ENCODE data around the gene ASAP3. TPM values are rescaled to one million over a fixed set of nuclear protein-coding genes. Genes with fewer than 3 reads are reported as not detected.

ASAP3 gene
- total and polyA plus RNA-seq, 9 of the 15 experiments (the other 6 are each of a cell fraction or from before 2014, with no cell fraction given), result 1.7 to 31.2 (median 17.4) TPM

DNA sequence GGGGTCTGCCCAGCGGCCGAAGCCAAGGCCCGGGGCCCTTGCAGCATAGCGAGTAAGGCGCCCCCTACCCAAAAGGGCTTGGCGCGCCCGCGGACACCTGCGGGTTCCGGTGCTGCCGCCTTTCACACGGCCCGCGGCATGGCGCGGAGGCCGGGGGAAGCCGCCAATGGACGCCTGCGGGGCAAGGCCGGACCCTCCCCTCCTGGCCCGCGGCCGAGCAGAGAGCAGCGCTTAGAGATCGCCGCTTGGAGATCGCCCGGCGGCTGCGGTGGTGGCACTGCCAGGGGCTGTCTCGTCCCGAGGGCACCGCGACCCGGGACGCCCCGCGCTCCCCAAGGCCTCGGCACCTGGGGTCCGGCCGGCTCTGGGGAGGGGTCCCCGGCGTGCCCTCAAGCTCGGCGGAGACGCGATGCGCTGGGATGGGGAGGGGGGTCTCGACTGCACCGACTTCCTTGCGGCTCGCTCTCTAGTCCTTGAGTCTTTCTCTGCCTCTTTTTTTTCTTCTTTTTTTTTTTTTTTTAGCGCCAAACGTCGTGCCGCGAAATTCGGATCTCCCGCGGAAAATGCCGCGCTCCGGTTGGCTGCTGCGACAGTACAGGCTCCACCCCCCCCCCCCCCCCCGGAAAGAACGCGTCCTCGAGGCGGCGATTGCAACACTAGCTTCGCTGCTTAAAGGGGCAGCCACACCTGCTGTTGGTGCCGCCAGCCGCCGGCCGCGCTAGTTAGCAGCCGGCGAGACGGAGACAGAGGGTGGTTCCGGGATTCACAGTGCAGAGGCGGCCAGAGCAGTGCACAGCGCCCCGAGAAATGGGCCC is 47.0 kb upstream of the ASAP3 start, which contains the start of gene E2F2 (continued):
- TF ChIP-seq ARID2 (IDR thresholded peaks at IDR 0.05) (no peak), ZNF311 (CRISPR knock-in tag; IDR thresholded peaks at IDR 0.05) (no peak; the same call in 1 of the 2 replicates), GATAD2A (IDR thresholded peaks at IDR 0.05) (no peak), E2F8 (IDR thresholded peaks at IDR 0.05; ENCODE audit: low read depth, partially characterized antibody) (peak; percentile 99), KLF1 (tag; IDR thresholded peaks at IDR 0.05) (no peak), GATA2 (CRISPR knock-in tag; IDR thresholded peaks at IDR 0.05) (no peak; the same call in 1 of the 2 replicates), KDM2B (CRISPR knock-in tag; IDR thresholded peaks at IDR 0.05) (no peak), PTTG1 (tag; IDR thresholded peaks at IDR 0.05; ENCODE audit: low read depth) (no peak), ZNF12 (CRISPR knock-in tag; IDR thresholded peaks at IDR 0.05) (peak; percentile 75; the same call in 1 of the 2 replicates), SMAD2 (IDR thresholded peaks at IDR 0.05; ENCODE audit: low read depth, low read length) (no peak), EGR1 (conservative IDR thresholded peaks at IDR 0.05) (no peak), CEBPB (tag; IDR thresholded peaks at IDR 0.05) (peak; percentile 99), DNMT1 (IDR thresholded peaks at IDR 0.05) (no peak), ZBTB34 (CRISPR knock-in tag; IDR thresholded peaks at IDR 0.05) (no peak), XRCC5 (IDR thresholded peaks at IDR 0.05; ENCODE audit: low read depth, low read length) (peak; percentile 66; the same call in 1 of the 2 replicates), KHSRP (IDR thresholded peaks at IDR 0.05) (no peak), OTX1 (CRISPR knock-in tag; IDR thresholded peaks at IDR 0.05) (no peak), E2F1 (CRISPR knock-in tag; IDR thresholded peaks at IDR 0.05) (peak; percentile 93), SMARCA5 (IDR thresholded peaks at IDR 0.05) (no peak)
- TF ChIP-seq, protein P1, sequence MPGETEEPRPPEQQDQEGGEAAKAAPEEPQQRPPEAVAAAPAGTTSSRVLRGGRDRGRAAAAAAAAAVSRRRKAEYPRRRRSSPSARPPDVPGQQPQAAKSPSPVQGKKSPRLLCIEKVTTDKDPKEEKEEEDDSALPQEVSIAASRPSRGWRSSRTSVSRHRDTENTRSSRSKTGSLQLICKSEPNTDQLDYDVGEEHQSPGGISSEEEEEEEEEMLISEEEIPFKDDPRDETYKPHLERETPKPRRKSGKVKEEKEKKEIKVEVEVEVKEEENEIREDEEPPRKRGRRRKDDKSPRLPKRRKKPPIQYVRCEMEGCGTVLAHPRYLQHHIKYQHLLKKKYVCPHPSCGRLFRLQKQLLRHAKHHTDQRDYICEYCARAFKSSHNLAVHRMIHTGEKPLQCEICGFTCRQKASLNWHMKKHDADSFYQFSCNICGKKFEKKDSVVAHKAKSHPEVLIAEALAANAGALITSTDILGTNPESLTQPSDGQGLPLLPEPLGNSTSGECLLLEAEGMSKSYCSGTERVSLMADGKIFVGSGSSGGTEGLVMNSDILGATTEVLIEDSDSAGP (CRISPR knock-in tag; IDR thresholded peaks at IDR 0.05), result peak; percentile 97
- TF ChIP-seq, protein P2, sequence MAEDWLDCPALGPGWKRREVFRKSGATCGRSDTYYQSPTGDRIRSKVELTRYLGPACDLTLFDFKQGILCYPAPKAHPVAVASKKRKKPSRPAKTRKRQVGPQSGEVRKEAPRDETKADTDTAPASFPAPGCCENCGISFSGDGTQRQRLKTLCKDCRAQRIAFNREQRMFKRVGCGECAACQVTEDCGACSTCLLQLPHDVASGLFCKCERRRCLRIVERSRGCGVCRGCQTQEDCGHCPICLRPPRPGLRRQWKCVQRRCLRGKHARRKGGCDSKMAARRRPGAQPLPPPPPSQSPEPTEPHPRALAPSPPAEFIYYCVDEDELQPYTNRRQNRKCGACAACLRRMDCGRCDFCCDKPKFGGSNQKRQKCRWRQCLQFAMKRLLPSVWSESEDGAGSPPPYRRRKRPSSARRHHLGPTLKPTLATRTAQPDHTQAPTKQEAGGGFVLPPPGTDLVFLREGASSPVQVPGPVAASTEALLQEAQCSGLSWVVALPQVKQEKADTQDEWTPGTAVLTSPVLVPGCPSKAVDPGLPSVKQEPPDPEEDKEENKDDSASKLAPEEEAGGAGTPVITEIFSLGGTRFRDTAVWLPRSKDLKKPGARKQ (CRISPR knock-in tag; IDR thresholded peaks at IDR 0.05), result no peak
